Loucy (cell line): ENCODE measurements around the gene ITGA2.

ENCODE experiments used
- H2AFZ ChIP-seq: fragments of 200-600 bp; sonication (generic); 2 replicates; pipeline ENCODE4 v1.6.0; 2016; ENCODE audit warnings: antibody characterized with exemption, mild to moderate bottlenecking, low read length, moderate library complexity
- H3F3A ChIP-seq: fragments of 200-600 bp; 2 replicates; pipeline ENCODE4 v1.6.0; 2016; ENCODE audit warnings: antibody characterized with exemption, low read depth, mild to moderate bottlenecking
- H3K27me3 ChIP-seq: fragments of 200-600 bp; sonication (generic); 2 replicates; pipeline ENCODE4 v1.6.1; 2014; ENCODE audit warnings: low read length, mild to moderate bottlenecking; ENCODE audit not compliant: insufficient read depth, poor library complexity, severe bottlenecking
- H3K36me3 ChIP-seq: fragments of 200-600 bp; sonication (generic); 2 replicates; pipeline ENCODE4 v1.6.1; 2016; ENCODE audit warnings: low read length; ENCODE audit not compliant: insufficient read depth
- H3K4me1 ChIP-seq: fragments of 200-600 bp; sonication (generic); 2 replicates; pipeline ENCODE4 v1.5.1; 2014; ENCODE audit warnings: low read length, mild to moderate bottlenecking; ENCODE audit not compliant: insufficient read depth, poor library complexity, severe bottlenecking
- H3K4me2 ChIP-seq: fragments of 200-600 bp; sonication (generic); 2 replicates; pipeline ENCODE4 v1.6.0; 2014; ENCODE audit warnings: antibody characterized with exemption, low read length, low read depth, mild to moderate bottlenecking; ENCODE audit not compliant: poor library complexity, severe bottlenecking
- H3K4me3 ChIP-seq: fragments of 200-600 bp; sonication (generic); 2 replicates; pipeline ENCODE4 v1.5.1; 2014; ENCODE audit warnings: low read length, mild to moderate bottlenecking, mixed read lengths; ENCODE audit not compliant: poor library complexity, severe bottlenecking
- H3K79me2 ChIP-seq: fragments of 200-600 bp; sonication (generic); 2 replicates; pipeline ENCODE4 v1.6.1; 2014; ENCODE audit warnings: low read length; ENCODE audit not compliant: insufficient read depth
- H3K9ac ChIP-seq: fragments of 200-600 bp; sonication (generic); 2 replicates; pipeline ENCODE4 v1.6.0; 2014; ENCODE audit warnings: mild to moderate bottlenecking, low read depth, low read length, moderate library complexity; ENCODE audit not compliant: poor library complexity, severe bottlenecking
- H3K9me2 ChIP-seq: fragments of 200-600 bp; sonication (generic); replicated peaks from 2 replicates; pipeline ENCODE4 v1.6.1; 2016; ENCODE audit warnings: low read depth, low read length, mixed read lengths
- H3K9me3 ChIP-seq: fragments of 200-600 bp; sonication (generic); 2 replicates; pipeline ENCODE4 v1.6.1; 2014; ENCODE audit warnings: mild to moderate bottlenecking, antibody characterized with exemption, low read length, low read depth; ENCODE audit not compliant: insufficient read depth
- H4K20me1 ChIP-seq: fragments of 200-600 bp; sonication (generic); 2 replicates; pipeline ENCODE4 v1.6.0; 2014; ENCODE audit warnings: antibody characterized with exemption, low read length, mild to moderate bottlenecking; ENCODE audit not compliant: insufficient read depth, poor library complexity, severe bottlenecking
- CTCF ChIP-seq: fragments of 200-600 bp; sonication (generic); conservative IDR thresholded peaks from 2 replicates; pipeline ENCODE4 v1.5.1; 2014; ENCODE audit warnings: mild to moderate bottlenecking, antibody characterized with exemption, low read length
- EZH2phosphoT487 ChIP-seq: fragments of 200-600 bp; IDR thresholded peaks from 2 replicates; pipeline ENCODE4 v1.6.1; 2018; ENCODE audit warnings: antibody characterized with exemption, mild to moderate bottlenecking, moderate library complexity, borderline replicate concordance

Gene ITGA2

GRCh38 chr5:53116597-53116996, 127.4 kb downstream of the ITGA2 start:
- Histone ChIP-seq H2AFZ (no peak overlapping the region), H3K79me2 (no peaks in the 10 kb centered on the region), H3K36me3 (no peaks in the 10 kb centered on the region), H3K4me1 (no peaks in the 10 kb centered on the region), H3K9me3 (no peaks in the 10 kb centered on the region), H3K9me2 (no peaks in the 10 kb centered on the region), H3K4me2 (no peak overlapping the region), H4K20me1 (no peaks in the 10 kb centered on the region), H3F3A (no peaks in the 10 kb centered on the region), H3K27me3 (no peaks in the 10 kb centered on the region), H3K4me3 (no peak overlapping the region), H3K9ac (no peak overlapping the region)
- TF ChIP-seq CTCF = no peak
- no peak for TF ChIP-seq EZH2phosphoT487

DNA sequence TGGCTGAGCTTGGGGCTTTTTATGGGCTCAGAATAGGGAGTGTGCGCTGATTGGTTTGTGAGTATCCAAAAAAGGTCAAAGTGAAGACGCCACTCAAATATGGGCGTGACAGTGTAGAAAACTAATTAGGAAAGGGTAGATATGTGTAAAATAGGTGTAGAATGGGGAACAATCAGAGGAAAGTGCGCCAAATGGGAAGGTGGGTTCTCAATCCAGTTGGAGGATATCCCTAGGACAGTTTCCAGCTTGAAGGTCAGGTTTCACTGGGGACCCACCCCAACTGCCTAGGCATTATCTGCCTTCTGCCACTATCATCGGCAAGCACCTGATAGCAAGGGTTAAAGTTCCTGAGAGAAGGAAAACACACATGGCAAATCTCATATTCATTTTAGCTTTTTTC, 129.7 kb downstream of the ITGA2 start:
- H3F3A ChIP-seq = no peaks in the 10 kb centered on the region
- H3K27me3 ChIP-seq = no peaks in the 10 kb centered on the region
- no peaks in the 10 kb centered on the region for H3K36me3 ChIP-seq
- no peaks in the 10 kb centered on the region for H3K79me2 ChIP-seq
- no peak overlapping the region for H3K9ac ChIP-seq
- H3K4me1 ChIP-seq = no peaks in the 10 kb centered on the region
- no peak for TF ChIP-seq CTCF
- TF ChIP-seq EZH2phosphoT487 = no peak
- H3K4me2 ChIP-seq = no peak overlapping the region
- no peak overlapping the region for H3K4me3 ChIP-seq
- H3K9me3 ChIP-seq = no peaks in the 10 kb centered on the region
- no peaks in the 10 kb centered on the region for H3K9me2 ChIP-seq
- no peak overlapping the region for H2AFZ ChIP-seq
- no peaks in the 10 kb centered on the region for H4K20me1 ChIP-seq

DNA sequence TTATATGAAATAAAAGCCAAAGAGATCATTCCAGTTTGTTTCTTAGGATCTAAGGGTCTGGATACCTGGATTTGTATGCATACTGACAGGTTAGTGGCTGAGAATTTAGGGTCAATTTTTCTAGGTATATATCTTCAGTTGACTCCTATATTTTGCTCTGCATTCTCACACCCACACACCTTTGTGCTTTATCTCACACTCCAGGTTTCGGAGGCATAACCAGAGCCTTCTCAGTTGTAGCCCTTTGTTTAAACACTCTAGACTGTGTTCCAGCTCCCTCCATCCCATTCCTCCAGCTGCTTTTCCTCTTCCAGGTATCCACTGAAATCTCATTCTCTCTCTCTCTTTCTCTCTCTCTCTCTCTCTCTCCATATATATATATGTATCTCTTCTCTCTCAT, 131.0 kb downstream of the ITGA2 start:
- H3K36me3 ChIP-seq = no peaks in the 10 kb centered on the region
- no peaks in the 10 kb centered on the region for H4K20me1 ChIP-seq
- no peaks in the 10 kb centered on the region for H3K79me2 ChIP-seq
- H3K4me2 ChIP-seq = no peak overlapping the region
- H3K27me3 ChIP-seq = no peaks in the 10 kb centered on the region
- H3K9me3 ChIP-seq = no peaks in the 10 kb centered on the region
- no peak overlapping the region for H3K9ac ChIP-seq
- TF ChIP-seq EZH2phosphoT487 (no peak), CTCF (no peak)
- H3K4me1 ChIP-seq = no peaks in the 10 kb centered on the region
- no peak overlapping the region for H3K4me3 ChIP-seq
- no peaks in the 10 kb centered on the region for H3F3A ChIP-seq
- no peaks in the 10 kb centered on the region for H3K9me2 ChIP-seq
- H2AFZ ChIP-seq = no peak overlapping the region
